H9 (cell line): ENCODE results near the gene SYT2. TPM values are rescaled to one million over a fixed set of nuclear protein-coding genes. Genes with fewer than 3 reads are reported as not detected.

ENCODE experiments used
- DNase-seq: peaks from one replicate; pipeline ENCODE4 v3.0.0-alpha.2; 2017
- H2AFZ ChIP-seq: one replicate; pipeline ENCODE4 v1.6.1; 2013; ENCODE audit warnings: mild to moderate bottlenecking, low read length, control low read depth, moderate library complexity
- H2AK5ac ChIP-seq: 2 replicates; pipeline ENCODE4 v1.6.1; 2013; ENCODE audit warnings: low read length, control low read depth, mixed read lengths; ENCODE audit not compliant: insufficient read length
- H2BK120ac ChIP-seq: one replicate; pipeline ENCODE4 v1.6.1; 2013; ENCODE audit warnings: low read depth, mild to moderate bottlenecking, low read length, control low read depth, inconsistent platforms; ENCODE audit not compliant: poor library complexity, severe bottlenecking
- H2BK12ac ChIP-seq: 2 replicates; pipeline ENCODE4 v1.6.1; 2013; ENCODE audit warnings: low read length, control low read depth, mixed read lengths, low read depth; ENCODE audit not compliant: insufficient read length
- H2BK15ac ChIP-seq: 2 replicates; pipeline ENCODE4 v1.6.1; 2013; ENCODE audit warnings: low read depth, low read length, control low read depth
- H2BK20ac ChIP-seq: one replicate; pipeline ENCODE4 v1.6.1; 2013; ENCODE audit warnings: low read depth, mild to moderate bottlenecking, low read length, control low read depth, inconsistent platforms; ENCODE audit not compliant: poor library complexity, severe bottlenecking
- H2BK5ac ChIP-seq: 2 replicates; pipeline ENCODE4 v1.6.1; 2013; ENCODE audit warnings: low read length, control low read depth, mixed read lengths; ENCODE audit not compliant: insufficient read length
- H3K14ac ChIP-seq: 2 replicates; pipeline ENCODE4 v1.6.1; 2013; ENCODE audit warnings: low read length, control low read depth; ENCODE audit not compliant: insufficient read depth
- H3K18ac ChIP-seq: 2 replicates; pipeline ENCODE4 v1.6.1; 2013; ENCODE audit warnings: low read depth, mild to moderate bottlenecking, mixed read lengths, low read length, control low read depth; ENCODE audit not compliant: insufficient read length
- H3K23ac ChIP-seq: 2 replicates; pipeline ENCODE4 v1.6.1; 2013; ENCODE audit warnings: low read length, control low read depth, mixed read lengths, low read depth; ENCODE audit not compliant: insufficient read length
- H3K23me2 ChIP-seq: 2 replicates; pipeline ENCODE4 v1.6.1; 2013; ENCODE audit warnings: low read depth, mild to moderate bottlenecking, mixed read lengths, low read length, control low read depth; ENCODE audit not compliant: insufficient read length, poor library complexity, severe bottlenecking
- H3K27ac ChIP-seq: 2 replicates; pipeline ENCODE4 v1.5.1; 2013; ENCODE audit warnings: low read length, control low read depth, mixed read lengths, low read depth; ENCODE audit not compliant: insufficient read length
- H3K27me3 ChIP-seq: 2 replicates; pipeline ENCODE4 v1.6.1; 2013; ENCODE audit warnings: low read length, control low read depth, inconsistent platforms; ENCODE audit not compliant: insufficient read depth
- H3K4ac ChIP-seq: 2 replicates; pipeline ENCODE4 v1.6.1; 2013; ENCODE audit warnings: low read depth, mild to moderate bottlenecking, control low read depth, inconsistent platforms, low read length, moderate library complexity
- H3K4me1 ChIP-seq: 2 replicates; pipeline ENCODE4 v1.6.1; 2013; ENCODE audit warnings: low read length, control low read depth, inconsistent platforms; ENCODE audit not compliant: insufficient read depth
- H3K4me2 ChIP-seq: 2 replicates; pipeline ENCODE4 v1.6.1; 2013; ENCODE audit warnings: low read length, control low read depth, mixed read lengths; ENCODE audit not compliant: insufficient read length, insufficient read depth
- H3K56ac ChIP-seq: 2 replicates; pipeline ENCODE4 v1.6.1; 2013; ENCODE audit warnings: low read depth, mild to moderate bottlenecking, mixed read lengths, low read length, control low read depth; ENCODE audit not compliant: insufficient read length
- H3K79me1 ChIP-seq: 2 replicates; pipeline ENCODE4 v1.6.1; 2013; ENCODE audit warnings: low read depth, mild to moderate bottlenecking, moderate library complexity, low read length, control low read depth, inconsistent platforms; ENCODE audit not compliant: insufficient read depth, poor library complexity, severe bottlenecking
- H3K79me2 ChIP-seq: 2 replicates; pipeline ENCODE4 v1.6.1; 2013; ENCODE audit warnings: low read length, control low read depth, inconsistent platforms; ENCODE audit not compliant: insufficient read depth
- H3K9ac ChIP-seq: 2 replicates; pipeline ENCODE4 v1.6.1; 2013; ENCODE audit warnings: low read length, control low read depth, mixed read lengths; ENCODE audit not compliant: insufficient read length; ENCODE audit errors: extremely low read depth
- H3K9me3 ChIP-seq: one replicate; pipeline ENCODE4 v1.6.1; 2013; ENCODE audit warnings: low read depth, low read length, inconsistent platforms; ENCODE audit not compliant: control insufficient read depth
- H3T11ph ChIP-seq: one replicate; pipeline ENCODE4 v1.6.1; 2013; ENCODE audit warnings: mild to moderate bottlenecking, low read length, control low read depth, inconsistent platforms
- H4K20me1 ChIP-seq: one replicate; pipeline ENCODE4 v1.6.1; 2013; ENCODE audit not compliant: control insufficient read depth, insufficient read length, insufficient read depth
- H4K5ac ChIP-seq: 2 replicates; pipeline ENCODE4 v1.6.1; 2013; ENCODE audit warnings: low read depth, mild to moderate bottlenecking, mixed read lengths, low read length, control low read depth; ENCODE audit not compliant: insufficient read length
- H4K8ac ChIP-seq: replicated peaks from 2 replicates; pipeline ENCODE4 v1.6.1; 2013; ENCODE audit warnings: low read length, control low read depth, mixed read lengths, low read depth; ENCODE audit not compliant: insufficient read length
- H4K91ac ChIP-seq: 2 replicates; pipeline ENCODE4 v1.6.1; 2013; ENCODE audit warnings: low read depth, mild to moderate bottlenecking, moderate library complexity, mixed read lengths, low read length, control low read depth; ENCODE audit not compliant: insufficient read length
- H3K27ac Mint-ChIP-seq, 3 experiments: 2 replicates in 2 of 3; 3 replicates in 1 of 3; pipeline ENCODE4 v1.8.0; 2020 to 2021; ENCODE audit warnings: mixed read lengths in 3 of 3, mild to moderate bottlenecking in 1 of 3, moderate library complexity in 1 of 3
- H3K27me3 Mint-ChIP-seq: 2 replicates; pipeline ENCODE4 v1.8.0; 2021; ENCODE audit warnings: low read depth, mild to moderate bottlenecking, moderate library complexity, mixed read lengths
- H3K36me3 Mint-ChIP-seq, 3 experiments: 2 replicates in 2 of 3; 3 replicates in 1 of 3; pipeline ENCODE4 v1.8.0; 2020 to 2021; ENCODE audit warnings: low read depth in 3 of 3, mixed read lengths in 3 of 3; ENCODE audit not compliant: insufficient read depth in 1 of 3
- H3K4me1 Mint-ChIP-seq, 2 experiments: 2 replicates each; pipeline ENCODE4 v1.8.0; 2020; ENCODE audit warnings: mixed read lengths in 2 of 2
- H3K4me3 Mint-ChIP-seq, 2 experiments: 2 replicates in 1 of 2; 3 replicates in 1 of 2; pipeline ENCODE4 v1.8.0; 2020 to 2021; ENCODE audit warnings: mild to moderate bottlenecking in 2 of 2, mixed read lengths in 2 of 2, moderate library complexity in 1 of 2
- H3K9me3 Mint-ChIP-seq, 2 experiments: 2 replicates in 1 of 2; 3 replicates in 1 of 2; pipeline ENCODE4 v1.8.0; 2020; ENCODE audit warnings: mild to moderate bottlenecking in 2 of 2, mixed read lengths in 2 of 2, moderate library complexity in 1 of 2
- WGBS: extraction: QIAGEN DNeasy Blood & Tissue Kit; methylation state at CpG from one replicate; pipeline ENCODE4 v1.1.7; 2013; ENCODE audit warnings: missing lambda C conversion rate, low lambda C conversion rate, mixed read lengths; ENCODE audit not compliant: insufficient read length; ENCODE audit errors: extremely low coverage; 5-methylcytosine and 5-hydroxymethylcytosine counted together
- total RNA-seq: library from RNA; stranded (reverse); gene quantifications from 2 replicates; pipeline ENCODE4 v1.2.1, GENCODE V29; 2021
- TF ChIP-seq, protein P1 (sequence below): fragments of 200-600 bp; sonication (generic); conservative IDR thresholded peaks from 3 replicates; pipeline ENCODE4 v1.8.0; 2021; ENCODE audit warnings: antibody characterized with exemption, mild to moderate bottlenecking

Gene SYT2
- total RNA-seq, 1 experiment from 2014 or later = 3.3 TPM

DNA sequence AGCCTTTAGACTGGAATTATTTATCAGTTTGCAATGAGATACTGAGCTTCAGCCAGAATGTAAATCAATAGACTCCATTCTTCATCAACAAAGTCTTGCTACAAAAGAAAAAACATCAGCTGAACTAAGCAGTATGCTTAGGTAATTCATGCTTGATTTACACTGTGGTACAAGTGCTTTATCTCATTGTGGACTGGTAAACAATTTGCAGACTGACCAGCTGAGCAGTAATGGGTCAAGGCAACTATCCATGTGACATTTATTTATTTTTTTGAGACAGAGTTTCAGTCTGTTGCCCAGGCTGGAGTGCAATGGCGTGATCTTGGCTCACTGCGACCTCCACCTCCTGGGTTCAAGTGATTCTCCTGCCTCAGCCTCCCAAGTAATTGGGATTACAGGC, 39.8 kb upstream of the SYT2 start:
- Histone ChIP-seq H3K4me1 (no peaks in the 10 kb centered on the region), H3K23ac (no peak overlapping the region), H3K27me3 (no peaks in the 10 kb centered on the region), H4K20me1 (no peaks in the 10 kb centered on the region), H3K18ac (no peak overlapping the region), H2BK15ac (no peak overlapping the region), H3K4me2 (no peak overlapping the region), H3K79me2 (no peaks in the 10 kb centered on the region), H2BK120ac (no peak overlapping the region), H4K5ac (no peak overlapping the region), H2AFZ (no peak overlapping the region), H3K14ac (no peak overlapping the region), H3K56ac (no peak overlapping the region), H3K9me3 (no peaks in the 10 kb centered on the region), H2BK12ac (no peak overlapping the region), H3K9ac (no peak overlapping the region), H4K91ac (no peak overlapping the region), H3K4ac (no peak overlapping the region), H3K27ac (no peak overlapping the region), H2AK5ac (no peak overlapping the region), H3T11ph (no peak overlapping the region), H3K79me1 (no peaks in the 10 kb centered on the region), H4K8ac (no peak overlapping the region), H3K23me2 (no peaks in the 10 kb centered on the region), H2BK5ac (no peak overlapping the region), H2BK20ac (no peak overlapping the region)
- no peak overlapping the region for H3K27ac Mint-ChIP-seq
- DNase-seq = no peak
- peaks cover 61 to 94% (median 90%) of the 10 kb centered on the region in 3 experiments for H3K36me3 Mint-ChIP-seq
- TF ChIP-seq, protein P1, sequence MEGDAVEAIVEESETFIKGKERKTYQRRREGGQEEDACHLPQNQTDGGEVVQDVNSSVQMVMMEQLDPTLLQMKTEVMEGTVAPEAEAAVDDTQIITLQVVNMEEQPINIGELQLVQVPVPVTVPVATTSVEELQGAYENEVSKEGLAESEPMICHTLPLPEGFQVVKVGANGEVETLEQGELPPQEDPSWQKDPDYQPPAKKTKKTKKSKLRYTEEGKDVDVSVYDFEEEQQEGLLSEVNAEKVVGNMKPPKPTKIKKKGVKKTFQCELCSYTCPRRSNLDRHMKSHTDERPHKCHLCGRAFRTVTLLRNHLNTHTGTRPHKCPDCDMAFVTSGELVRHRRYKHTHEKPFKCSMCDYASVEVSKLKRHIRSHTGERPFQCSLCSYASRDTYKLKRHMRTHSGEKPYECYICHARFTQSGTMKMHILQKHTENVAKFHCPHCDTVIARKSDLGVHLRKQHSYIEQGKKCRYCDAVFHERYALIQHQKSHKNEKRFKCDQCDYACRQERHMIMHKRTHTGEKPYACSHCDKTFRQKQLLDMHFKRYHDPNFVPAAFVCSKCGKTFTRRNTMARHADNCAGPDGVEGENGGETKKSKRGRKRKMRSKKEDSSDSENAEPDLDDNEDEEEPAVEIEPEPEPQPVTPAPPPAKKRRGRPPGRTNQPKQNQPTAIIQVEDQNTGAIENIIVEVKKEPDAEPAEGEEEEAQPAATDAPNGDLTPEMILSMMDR = no peak
- H3K27me3 Mint-ChIP-seq = no peaks in the 10 kb centered on the region
- no peaks in the 10 kb centered on the region for H3K9me3 Mint-ChIP-seq
- no CpG with 5 or more reads among the region's 2 CpGs for WGBS
- no peak overlapping the region for H3K4me3 Mint-ChIP-seq
- no peaks in the 10 kb centered on the region for H3K4me1 Mint-ChIP-seq
